HAP-1 (cell line): ENCODE measurements around the gene MAPKBP1.
A peak's percentile ranks its signal among the peaks of the same experiment; 100 is the strongest.

Source experiments
- DNase-seq, 2 experiments: peaks; one replicate each; pipeline ENCODE4 v3.0.0-alpha.2; 2016 to 2020; ENCODE audit warnings: low spot score in 2 of 2
- H3K27me3 ChIP-seq: fragments of 250-450 bp; sonication (Bioruptor Pico); 2 replicates; pipeline ENCODE4 v1.5.1; 2020; ENCODE audit warnings: low read depth, mild to moderate bottlenecking, moderate library complexity
- H3K36me3 ChIP-seq: fragments of 250-450 bp; sonication (Bioruptor Pico); replicated peaks from 2 replicates; pipeline ENCODE4 v1.5.1; 2020; ENCODE audit warnings: mild to moderate bottlenecking
- H3K4me1 ChIP-seq: fragments of 250-450 bp; sonication (Bioruptor Pico); 2 replicates; pipeline ENCODE4 v1.5.1; 2020; ENCODE audit warnings: mild to moderate bottlenecking
- H3K4me3 ChIP-seq: fragments of 250-450 bp; sonication (Bioruptor Pico); 2 replicates; pipeline ENCODE4 v1.5.1; 2020; ENCODE audit warnings: mild to moderate bottlenecking, moderate library complexity
- H3K9me3 ChIP-seq: fragments of 250-450 bp; sonication (Bioruptor Pico); 2 replicates; pipeline ENCODE4 v1.5.1; 2020; ENCODE audit warnings: mild to moderate bottlenecking, moderate library complexity
- in situ Hi-C: fragments of 300-500 bp; cut with MboI; formaldehyde crosslinking; loops from 3 replicates; pipeline ENCODE4 v1.14.3; 2020; ENCODE audit warnings: low sequenced_read_pairs, inconsistent platforms, mixed read lengths

MAPKBP1 gene

GRCh38 chr15:41775651-41776050, 1.4 kb downstream of the MAPKBP1 start:
- no peaks in the 10 kb centered on the region for H3K27me3 ChIP-seq

GRCh38 chr15:41777421-41777973, 3.2 kb downstream of the MAPKBP1 start:
- H3K36me3 ChIP-seq = no peaks in the 10 kb centered on the region
- DNase-seq = no peak
- in situ Hi-C loops = no loop called here
- H3K9me3 ChIP-seq = no peaks in the 10 kb centered on the region
- H3K4me3 ChIP-seq = no peak overlapping the region
- peaks cover 43% of the 10 kb centered on the region for H3K4me1 ChIP-seq
- no peaks in the 10 kb centered on the region for H3K27me3 ChIP-seq

More at GRCh38 chr15:41775651-41776050, 1.4 kb downstream of the MAPKBP1 start:
- no peak for DNase-seq
- H3K9me3 ChIP-seq = no peaks in the 10 kb centered on the region
- H3K36me3 ChIP-seq = no peaks in the 10 kb centered on the region
- peak overlapping the region; percentile 60 for H3K4me3 ChIP-seq
- in situ Hi-C loops = no loop called here
- peaks cover 41% of the 10 kb centered on the region for H3K4me1 ChIP-seq

- H3K9me3 ChIP-seq = no peaks in the 10 kb centered on the region
- no peaks in the 10 kb centered on the region for H3K36me3 ChIP-seq
- no peak for DNase-seq
- H3K27me3 ChIP-seq = no peaks in the 10 kb centered on the region
- H3K4me1 ChIP-seq = peaks cover 36% of the 10 kb centered on the region
- in situ Hi-C loops = no loop called here
- no peak overlapping the region for H3K4me3 ChIP-seq
Observed at GRCh38 chr15:41778521-41778920, 4.2 kb downstream of the MAPKBP1 start.

GRCh38 chr15:41779662-41780157, 5.4 kb downstream of the MAPKBP1 start:
- H3K4me1 ChIP-seq = peaks cover 33% of the 10 kb centered on the region
- no peak for DNase-seq
- no peaks in the 10 kb centered on the region for H3K9me3 ChIP-seq
- H3K4me3 ChIP-seq = no peak overlapping the region
- H3K27me3 ChIP-seq = no peaks in the 10 kb centered on the region
- no peaks in the 10 kb centered on the region for H3K36me3 ChIP-seq
- in situ Hi-C loops = no loop called here

- Histone ChIP-seq H3K36me3 (no peaks in the 10 kb centered on the region), H3K4me3 (no peak overlapping the region), H3K4me1 (peaks cover 33% of the 10 kb centered on the region), H3K27me3 (no peaks in the 10 kb centered on the region), H3K9me3 (no peaks in the 10 kb centered on the region)
- in situ Hi-C loops = no loop called here
- DNase-seq = peak; percentile 41 to 64
Observed at GRCh38 chr15:41780266-41780665, 6.0 kb downstream of the MAPKBP1 start.

GRCh38 chr15:41780727-41781126, 6.4 kb downstream of the MAPKBP1 start:
- in situ Hi-C loops = no loop called here
- H3K4me3 ChIP-seq = no peak overlapping the region
- H3K4me1 ChIP-seq = peaks cover 29% of the 10 kb centered on the region
- no peaks in the 10 kb centered on the region for H3K27me3 ChIP-seq
- no peaks in the 10 kb centered on the region for H3K9me3 ChIP-seq
- DNase-seq = no peak
- no peaks in the 10 kb centered on the region for H3K36me3 ChIP-seq

- no peaks in the 10 kb centered on the region for H3K9me3 ChIP-seq
- H3K4me3 ChIP-seq = no peak overlapping the region
- H3K4me1 ChIP-seq = peaks cover 23% of the 10 kb centered on the region
- H3K36me3 ChIP-seq = no peaks in the 10 kb centered on the region
- H3K27me3 ChIP-seq = no peaks in the 10 kb centered on the region
- DNase-seq = no peak
- in situ Hi-C loops = no loop called here
Observed at GRCh38 chr15:41782371-41783282, 8.3 kb downstream of the MAPKBP1 start.

- H3K4me3 ChIP-seq = no peak overlapping the region
- in situ Hi-C loops = no loop called here
- H3K9me3 ChIP-seq = no peaks in the 10 kb centered on the region
- H3K4me1 ChIP-seq = peaks cover 18% of the 10 kb centered on the region
- no peak for DNase-seq
- no peaks in the 10 kb centered on the region for H3K27me3 ChIP-seq
- H3K36me3 ChIP-seq = no peaks in the 10 kb centered on the region
Observed at GRCh38 chr15:41783296-41783695, 9.0 kb downstream of the MAPKBP1 start.

- Histone ChIP-seq H3K4me1 (no peaks in the 10 kb centered on the region), H3K9me3 (no peaks in the 10 kb centered on the region), H3K27me3 (no peaks in the 10 kb centered on the region), H3K4me3 (no peak overlapping the region), H3K36me3 (no peaks in the 10 kb centered on the region)
- in situ Hi-C loops = no loop called here
- DNase-seq = no peak
Observed at GRCh38 chr15:41788262-41788661, 14.0 kb downstream of the MAPKBP1 start.

- no peak for DNase-seq
- Histone ChIP-seq H3K4me1 (no peaks in the 10 kb centered on the region), H3K9me3 (no peaks in the 10 kb centered on the region)
Observed at GRCh38 chr15:41789236-41789635, 15.0 kb downstream of the MAPKBP1 start.

GRCh38 chr15:41789662-41790061, 15.4 kb downstream of the MAPKBP1 start:
- in situ Hi-C loops = no loop called here
- no peaks in the 10 kb centered on the region for H3K36me3 ChIP-seq
- H3K4me3 ChIP-seq = no peak overlapping the region
- DNase-seq = no peak
- H3K27me3 ChIP-seq = no peaks in the 10 kb centered on the region
- H3K4me1 ChIP-seq = no peaks in the 10 kb centered on the region
- H3K9me3 ChIP-seq = no peaks in the 10 kb centered on the region

More at GRCh38 chr15:41789236-41789635, 15.0 kb downstream of the MAPKBP1 start:
- in situ Hi-C loops = no loop called here
- H3K27me3 ChIP-seq = no peaks in the 10 kb centered on the region
- no peaks in the 10 kb centered on the region for H3K36me3 ChIP-seq
- H3K4me3 ChIP-seq = no peak overlapping the region

GRCh38 chr15:41790169-41790568, 15.9 kb downstream of the MAPKBP1 start:
- no peak for DNase-seq
- no peaks in the 10 kb centered on the region for H3K27me3 ChIP-seq
- no peak overlapping the region for H3K4me3 ChIP-seq
- H3K9me3 ChIP-seq = no peaks in the 10 kb centered on the region
- H3K36me3 ChIP-seq = no peaks in the 10 kb centered on the region
- H3K4me1 ChIP-seq = no peaks in the 10 kb centered on the region
- in situ Hi-C loops = no loop called here

- Histone ChIP-seq H3K9me3 (no peaks in the 10 kb centered on the region), H3K4me1 (no peaks in the 10 kb centered on the region), H3K27me3 (no peaks in the 10 kb centered on the region), H3K4me3 (no peak overlapping the region), H3K36me3 (no peaks in the 10 kb centered on the region)
- in situ Hi-C loops = no loop called here
- DNase-seq = no peak
Observed at GRCh38 chr15:41790756-41791546, 16.7 kb downstream of the MAPKBP1 start.

GRCh38 chr15:41791547-41791937, 17.3 kb downstream of the MAPKBP1 start:
- Histone ChIP-seq H3K36me3 (no peaks in the 10 kb centered on the region), H3K4me1 (no peaks in the 10 kb centered on the region), H3K27me3 (no peaks in the 10 kb centered on the region), H3K9me3 (no peaks in the 10 kb centered on the region), H3K4me3 (no peak overlapping the region)
- in situ Hi-C loops = no loop called here
- DNase-seq = no peak
